Ovary (tissue), 3 donors: ENCODE measurements around the gene MYCBPAP.

Source experiments
- POLR2A ChIP-seq: fragments of 450-650 bp; IDR thresholded peaks from one replicate; pipeline ENCODE4 v1.6.1; 2017; ENCODE audit warnings: antibody characterized with exemption, mild to moderate bottlenecking, moderate library complexity
- TF ChIP-seq, protein P1 (sequence below), 3 donors: fragments of 450-650 bp in 2 of 3; fragments of 200-600 bp in 1 of 3; IDR thresholded peaks; one replicate each; pipeline versions ENCODE4 v1.5.1 to v1.8.0; 2016 to 2022; ENCODE audit warnings: antibody characterized with exemption in 3 of 3, mild to moderate bottlenecking in 1 of 3
- donor health status: DM: no; HTN: no; CAD: no.

DNA sequence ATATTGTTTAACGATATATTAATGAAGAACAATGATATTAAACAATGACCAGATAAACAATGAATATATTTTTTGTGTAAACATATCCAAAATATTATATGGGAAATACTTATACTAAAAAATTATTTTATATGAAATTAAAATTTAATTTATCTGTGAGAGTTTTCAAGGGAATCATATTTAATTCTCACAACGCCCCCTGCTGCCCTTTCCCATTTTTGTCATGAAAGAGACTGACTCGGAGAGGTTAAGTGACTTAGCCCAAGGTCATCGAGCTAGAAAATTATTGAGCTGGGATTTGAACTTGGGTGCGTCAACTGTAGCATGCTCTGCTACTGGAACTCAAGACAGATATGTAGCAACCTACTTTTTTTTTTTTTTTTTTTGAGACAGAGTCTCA lies 7.2 kb upstream of the MYCBPAP start:
- TF ChIP-seq, protein P1, sequence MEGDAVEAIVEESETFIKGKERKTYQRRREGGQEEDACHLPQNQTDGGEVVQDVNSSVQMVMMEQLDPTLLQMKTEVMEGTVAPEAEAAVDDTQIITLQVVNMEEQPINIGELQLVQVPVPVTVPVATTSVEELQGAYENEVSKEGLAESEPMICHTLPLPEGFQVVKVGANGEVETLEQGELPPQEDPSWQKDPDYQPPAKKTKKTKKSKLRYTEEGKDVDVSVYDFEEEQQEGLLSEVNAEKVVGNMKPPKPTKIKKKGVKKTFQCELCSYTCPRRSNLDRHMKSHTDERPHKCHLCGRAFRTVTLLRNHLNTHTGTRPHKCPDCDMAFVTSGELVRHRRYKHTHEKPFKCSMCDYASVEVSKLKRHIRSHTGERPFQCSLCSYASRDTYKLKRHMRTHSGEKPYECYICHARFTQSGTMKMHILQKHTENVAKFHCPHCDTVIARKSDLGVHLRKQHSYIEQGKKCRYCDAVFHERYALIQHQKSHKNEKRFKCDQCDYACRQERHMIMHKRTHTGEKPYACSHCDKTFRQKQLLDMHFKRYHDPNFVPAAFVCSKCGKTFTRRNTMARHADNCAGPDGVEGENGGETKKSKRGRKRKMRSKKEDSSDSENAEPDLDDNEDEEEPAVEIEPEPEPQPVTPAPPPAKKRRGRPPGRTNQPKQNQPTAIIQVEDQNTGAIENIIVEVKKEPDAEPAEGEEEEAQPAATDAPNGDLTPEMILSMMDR (IDR thresholded peaks at IDR 0.05): no peak
- TF ChIP-seq POLR2A: no peak
